ENCODE results near the gene CIP2A. TPM values are rescaled to one million over a fixed set of nuclear protein-coding genes. Genes with fewer than 3 reads are reported as not detected.

CIP2A gene
- total RNA-seq, 4 donors from 2014 or later = 2.9 to 8.8 (median 8.1) TPM

- TF ChIP-seq CTCF (IDR thresholded peaks at IDR 0.05; ENCODE audit: low read depth) = no peak
Measured at GRCh38 chr3:108562565-108562964, 26.7 kb downstream of the CIP2A start.

GRCh38 chr3:108555966-108556581 is 33.2 kb downstream of the CIP2A start:
- no peak for TF ChIP-seq CTCF (IDR thresholded peaks at IDR 0.05; ENCODE audit: low read depth)

- TF ChIP-seq CTCF (IDR thresholded peaks at IDR 0.05; ENCODE audit: low read depth) = no peak
Measured at GRCh38 chr3:108554913-108555571, 34.2 kb downstream of the CIP2A start.

- no peak for TF ChIP-seq CTCF (IDR thresholded peaks at IDR 0.05; ENCODE audit: low read depth)
Measured at GRCh38 chr3:108554229-108554628, 35.0 kb downstream of the CIP2A start.

- TF ChIP-seq CTCF (IDR thresholded peaks at IDR 0.05; ENCODE audit: low read depth) = no peak
Measured at GRCh38 chr3:108552267-108553159, 36.7 kb downstream of the CIP2A start.

GRCh38 chr3:108548886-108549285 is 40.4 kb downstream of the CIP2A start:
- TF ChIP-seq CTCF (IDR thresholded peaks at IDR 0.05; ENCODE audit: low read depth) = no peak

GRCh38 chr3:108548304-108548703 is 40.9 kb downstream of the CIP2A start:
- TF ChIP-seq CTCF (IDR thresholded peaks at IDR 0.05; ENCODE audit: low read depth) = no peak

Measured in subcutaneous adipose tissue (tissue), 4 donors.